ENCODE results near the gene KCNIP3.

DNA sequence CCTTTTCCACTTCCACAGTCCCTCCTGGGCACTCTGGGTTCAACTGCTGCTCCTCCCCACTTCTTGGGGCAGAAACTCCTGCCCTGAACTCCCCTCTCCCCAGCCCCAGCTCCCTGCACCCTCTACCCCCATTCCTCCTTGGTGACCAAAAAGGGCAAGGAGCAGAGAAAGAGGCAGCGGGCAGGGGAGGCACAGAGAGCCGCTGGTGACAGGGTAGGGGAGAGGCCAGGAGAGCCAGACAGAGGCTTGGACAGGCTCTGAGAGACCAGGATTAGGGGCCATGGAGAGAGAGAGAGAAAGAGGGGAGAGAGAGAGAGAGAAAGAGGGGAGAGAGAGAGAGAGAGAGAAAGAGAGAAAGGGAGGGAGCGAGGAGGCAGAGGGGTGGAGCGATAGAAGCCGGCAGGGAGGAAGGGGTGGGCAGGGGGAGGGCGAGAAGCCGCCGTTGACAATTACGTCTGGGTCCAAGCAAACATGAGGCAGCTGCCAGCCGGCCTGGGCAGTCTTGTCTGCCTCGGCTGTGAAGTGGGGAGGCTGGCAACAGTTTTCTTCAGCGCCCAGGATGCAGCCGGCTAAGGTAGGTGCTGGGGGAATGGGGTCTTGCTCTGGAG, at the start of gene KCNIP3:
- TF ChIP-seq, protein P1, sequence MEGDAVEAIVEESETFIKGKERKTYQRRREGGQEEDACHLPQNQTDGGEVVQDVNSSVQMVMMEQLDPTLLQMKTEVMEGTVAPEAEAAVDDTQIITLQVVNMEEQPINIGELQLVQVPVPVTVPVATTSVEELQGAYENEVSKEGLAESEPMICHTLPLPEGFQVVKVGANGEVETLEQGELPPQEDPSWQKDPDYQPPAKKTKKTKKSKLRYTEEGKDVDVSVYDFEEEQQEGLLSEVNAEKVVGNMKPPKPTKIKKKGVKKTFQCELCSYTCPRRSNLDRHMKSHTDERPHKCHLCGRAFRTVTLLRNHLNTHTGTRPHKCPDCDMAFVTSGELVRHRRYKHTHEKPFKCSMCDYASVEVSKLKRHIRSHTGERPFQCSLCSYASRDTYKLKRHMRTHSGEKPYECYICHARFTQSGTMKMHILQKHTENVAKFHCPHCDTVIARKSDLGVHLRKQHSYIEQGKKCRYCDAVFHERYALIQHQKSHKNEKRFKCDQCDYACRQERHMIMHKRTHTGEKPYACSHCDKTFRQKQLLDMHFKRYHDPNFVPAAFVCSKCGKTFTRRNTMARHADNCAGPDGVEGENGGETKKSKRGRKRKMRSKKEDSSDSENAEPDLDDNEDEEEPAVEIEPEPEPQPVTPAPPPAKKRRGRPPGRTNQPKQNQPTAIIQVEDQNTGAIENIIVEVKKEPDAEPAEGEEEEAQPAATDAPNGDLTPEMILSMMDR (IDR thresholded peaks at IDR 0.05; ENCODE audit: insufficient read depth, low read length), result no peak
- TF ChIP-seq POLR2AphosphoS5 (IDR thresholded peaks at IDR 0.05; ENCODE audit: low read depth) (no peak), REST (IDR thresholded peaks at IDR 0.05; ENCODE audit: insufficient replicate concordance, low read depth) (no peak), SPI1 (IDR thresholded peaks at IDR 0.05; ENCODE audit: borderline replicate concordance, low read depth) (no peak)
